Colon (tissue), 2 donors: Measurements from ENCODE around the gene P2RX6.

Experiments used
- FAIRE-seq: peaks from 2 replicates; lab custom pipeline; 2012; peaks lifted over from hg19 to GRCh38; lab: Jason Lieb, UNC
- donor health status: control.
- donor health status: control.

Gene P2RX6

GRCh38 chr22:21012446-21013407 is 2.2 kb upstream of the P2RX6 start:
- FAIRE-seq = no peak

- no peak for FAIRE-seq
Measured at GRCh38 chr22:21013657-21014201, 1.2 kb upstream of the P2RX6 start.

- FAIRE-seq = no peak
Measured at GRCh38 chr22:21014202-21014725, 701 bp upstream of the P2RX6 start.

GRCh38 chr22:21015466-21016006 is 571 bp downstream of the P2RX6 start:
- no peak for FAIRE-seq

- no peak for FAIRE-seq
Measured at GRCh38 chr22:21016644-21017420, 1.9 kb downstream of the P2RX6 start.

- FAIRE-seq = no peak
Measured at GRCh38 chr22:21018314-21018713, 3.3 kb downstream of the P2RX6 start.

GRCh38 chr22:21020802-21021429 is 6.0 kb downstream of the P2RX6 start:
- no peak for FAIRE-seq

- FAIRE-seq = no peak
Measured at GRCh38 chr22:21022507-21022906, 7.5 kb downstream of the P2RX6 start.

GRCh38 chr22:21022955-21023614 is 8.1 kb downstream of the P2RX6 start:
- FAIRE-seq = no peak

- no peak for FAIRE-seq
Measured at GRCh38 chr22:21025266-21025665, 10.3 kb downstream of the P2RX6 start.

GRCh38 chr22:21025763-21026755 is 11.1 kb downstream of the P2RX6 start:
- no peak for FAIRE-seq

GRCh38 chr22:21026783-21027692 is 12.1 kb downstream of the P2RX6 start:
- no peak for FAIRE-seq

GRCh38 chr22:21028277-21029251 is 13.6 kb downstream of the P2RX6 start:
- no peak for FAIRE-seq

- FAIRE-seq = no peak
Measured at GRCh38 chr22:21029486-21030025, 14.6 kb downstream of the P2RX6 start.

- FAIRE-seq = no peak
Measured at GRCh38 chr22:21030032-21030431, 15.1 kb downstream of the P2RX6 start.

- no peak for FAIRE-seq
Measured at GRCh38 chr22:21030621-21031544, 15.9 kb downstream of the P2RX6 start.
